ENCODE results near the gene PHEX.

Gene PHEX

GRCh38 chrX:22109442-22109841 is 77.3 kb downstream of the PHEX start:
- DNase-seq = peak; percentile 46

- peak; percentile 87 for DNase-seq
Observed at GRCh38 chrX:22110729-22111494, 78.8 kb downstream of the PHEX start.

- no peak for DNase-seq
Observed at GRCh38 chrX:22116605-22117546, 84.8 kb downstream of the PHEX start.

GRCh38 chrX:22117633-22118032 is 85.5 kb downstream of the PHEX start:
- no peak for DNase-seq

- DNase-seq = peak; percentile 67
Observed at GRCh38 chrX:22118161-22118830, 86.2 kb downstream of the PHEX start.

GRCh38 chrX:22121161-22121560 is 89.0 kb downstream of the PHEX start:
- DNase-seq = no peak

- no peak for DNase-seq
Observed at GRCh38 chrX:22122510-22122909, 90.4 kb downstream of the PHEX start.

DNA sequence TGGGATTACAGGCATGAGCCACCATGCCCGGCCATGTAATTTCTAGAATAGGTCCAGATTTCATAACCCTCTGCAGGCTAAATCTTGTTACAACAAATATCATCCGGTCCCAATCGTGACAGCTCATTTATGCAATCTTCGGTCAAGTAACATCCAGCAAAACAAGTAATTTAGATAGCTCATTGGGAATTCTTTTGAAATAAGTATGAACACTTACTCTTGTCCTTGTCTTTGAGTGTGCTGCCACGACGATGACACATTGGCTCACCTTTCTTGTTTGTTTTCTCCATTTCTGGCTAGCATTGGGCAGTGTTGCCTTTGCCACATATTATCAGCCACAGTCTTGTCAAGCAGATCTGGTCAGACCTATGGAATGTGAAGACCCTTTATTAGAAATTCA is 92.0 kb downstream of the PHEX start:
- DNase-seq = no peak

DNA sequence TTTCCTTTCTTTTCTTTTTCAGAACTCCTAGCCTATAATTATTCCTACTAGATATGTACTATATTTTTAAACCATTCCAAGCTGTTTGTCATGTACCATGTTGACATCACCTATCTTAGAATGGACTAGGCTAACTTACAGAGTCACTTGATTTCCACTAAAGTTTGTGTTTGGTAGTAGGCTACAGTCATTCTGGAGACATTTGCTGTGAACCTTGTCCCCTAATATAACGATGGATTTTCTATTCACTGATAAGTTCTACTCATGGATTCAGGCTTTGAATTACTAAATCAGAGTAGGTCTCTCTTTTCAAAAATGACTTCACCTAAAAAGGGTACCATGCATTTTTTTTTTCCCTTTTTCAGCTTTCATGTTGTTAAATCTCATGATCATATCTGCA is 93.4 kb downstream of the PHEX start:
- DNase-seq = no peak

DNA sequence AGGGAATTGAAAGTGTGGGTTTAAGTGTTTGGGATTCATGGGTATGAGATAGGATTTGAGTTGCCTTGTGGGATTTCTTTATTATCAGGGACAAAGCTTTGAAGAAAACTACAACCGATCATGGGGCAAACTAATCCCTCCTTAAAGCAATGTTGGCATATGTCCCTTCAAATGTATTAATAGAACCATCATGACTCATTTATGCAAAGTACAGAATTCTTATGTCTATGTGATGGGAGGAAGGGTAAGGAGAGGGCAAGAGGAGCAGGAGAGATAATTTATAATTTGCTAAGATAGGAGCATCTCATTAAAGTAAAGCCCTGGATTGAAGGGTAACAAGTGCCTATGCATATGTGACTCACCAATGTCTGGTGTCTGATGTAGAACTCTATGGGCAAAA is 94.2 kb downstream of the PHEX start:
- no peak for DNase-seq

DNA sequence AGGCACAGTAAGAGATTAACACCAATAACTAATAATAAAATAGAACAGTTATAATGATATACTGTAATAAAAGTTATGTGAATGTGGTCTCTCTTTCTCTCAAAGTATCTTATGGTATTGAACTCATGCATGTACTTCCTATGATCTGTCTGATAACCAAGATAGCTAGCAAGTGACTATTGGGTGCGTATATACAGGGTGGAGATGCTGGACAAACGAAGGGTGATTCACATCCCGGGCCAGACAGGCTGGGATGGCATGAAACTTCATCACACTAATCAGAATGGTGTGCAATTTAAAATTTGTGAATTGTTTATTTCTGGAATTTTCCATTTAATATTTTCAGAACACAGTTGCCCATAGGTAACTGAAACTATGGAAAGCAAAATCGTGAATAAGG is 96.8 kb downstream of the PHEX start:
- DNase-seq = no peak

DNA sequence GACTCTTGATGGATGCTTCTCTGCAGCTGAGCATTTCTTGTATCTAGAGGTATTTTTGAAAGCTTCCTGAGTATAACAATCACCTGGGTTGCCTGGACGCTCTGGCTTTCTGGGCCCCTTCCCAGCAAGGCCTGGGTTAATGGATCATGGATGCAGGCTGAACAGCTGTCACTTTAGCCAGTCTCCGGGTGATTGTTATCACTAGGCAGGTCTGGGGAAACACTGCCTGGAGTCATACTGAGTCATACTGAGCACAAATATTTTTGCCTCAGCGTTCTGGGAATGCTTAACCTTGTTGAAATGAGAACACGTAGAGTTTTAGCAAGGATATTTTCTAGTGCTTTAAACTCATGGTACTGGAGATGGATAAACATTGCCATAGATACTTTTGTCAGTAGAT is 102.6 kb downstream of the PHEX start:
- peak; percentile 61 for DNase-seq

DNA sequence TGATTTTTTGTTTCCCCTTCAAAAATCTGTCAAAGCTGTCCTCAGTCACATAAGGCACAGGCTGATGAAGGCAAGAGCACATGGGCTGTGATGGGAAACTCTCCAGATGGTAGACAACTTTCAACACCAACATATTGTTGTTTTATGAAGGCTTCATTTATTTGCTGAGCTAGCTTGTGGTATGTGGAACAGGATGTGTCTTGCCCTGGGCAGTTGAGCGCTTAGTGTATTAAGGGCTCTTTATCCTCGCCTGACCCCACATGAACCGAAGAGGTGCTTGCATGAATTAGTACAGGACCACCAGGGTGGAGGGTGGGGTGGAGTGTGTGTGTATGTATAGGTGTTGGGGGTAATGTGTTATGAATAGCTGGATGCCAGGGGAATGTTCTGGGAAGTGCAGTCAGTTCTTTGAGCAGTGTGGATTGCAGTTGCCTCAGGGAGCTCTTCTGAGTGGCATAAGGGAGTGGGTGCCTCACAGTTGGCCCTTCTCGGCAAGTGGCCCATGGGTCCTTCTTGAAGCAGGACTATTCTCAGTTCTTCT is 103.1 kb downstream of the PHEX start:
- DNase-seq = peak; percentile 43

- DNase-seq = peak; percentile 86
Observed at GRCh38 chrX:22135994-22136684, 104.0 kb downstream of the PHEX start.

GRCh38 chrX:22136711-22137110 is 104.6 kb downstream of the PHEX start:
- DNase-seq = peak; percentile 56

- peak; percentile 63 for DNase-seq
Observed at GRCh38 chrX:22139822-22140221, 107.7 kb downstream of the PHEX start.

DNA sequence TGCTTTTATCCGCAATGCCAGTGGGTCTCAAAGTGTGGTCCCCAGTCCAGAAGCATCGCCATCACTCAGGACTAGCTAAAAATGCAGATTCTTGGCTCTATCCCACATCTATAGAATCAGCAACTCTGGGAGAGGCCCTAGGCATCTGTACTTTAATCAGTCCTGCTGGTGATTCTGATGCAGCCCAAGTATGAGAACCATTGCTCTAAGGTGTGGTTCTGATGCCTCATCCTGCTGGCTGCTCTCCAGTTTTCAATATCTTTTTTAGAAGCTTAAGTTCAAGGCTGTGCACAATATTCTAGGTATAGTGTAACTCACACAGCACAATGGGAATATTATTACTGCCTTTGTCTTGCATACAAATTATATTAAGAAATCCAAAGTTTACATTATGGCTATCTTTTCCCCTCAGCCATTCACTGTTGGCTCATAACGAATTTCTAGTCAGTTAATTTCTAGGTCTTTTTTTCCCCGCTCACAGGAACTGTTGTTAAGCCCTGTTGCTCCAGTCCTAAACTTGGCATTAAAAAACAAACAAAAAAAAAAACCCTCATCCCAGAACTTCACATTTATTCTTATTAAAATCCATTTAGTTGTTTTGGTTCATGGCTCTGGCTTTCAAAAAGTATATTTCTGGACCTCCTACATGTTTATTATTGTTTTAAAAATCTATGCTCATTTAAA is 109.1 kb downstream of the PHEX start:
- DNase-seq = no peak

- DNase-seq = no peak
Observed at GRCh38 chrX:22147214-22147613, 115.1 kb downstream of the PHEX start.

GRCh38 chrX:22147942-22148341 is 115.8 kb downstream of the PHEX start:
- DNase-seq = no peak

- DNase-seq = no peak
Observed at GRCh38 chrX:22148565-22148964, 116.4 kb downstream of the PHEX start.

DNA sequence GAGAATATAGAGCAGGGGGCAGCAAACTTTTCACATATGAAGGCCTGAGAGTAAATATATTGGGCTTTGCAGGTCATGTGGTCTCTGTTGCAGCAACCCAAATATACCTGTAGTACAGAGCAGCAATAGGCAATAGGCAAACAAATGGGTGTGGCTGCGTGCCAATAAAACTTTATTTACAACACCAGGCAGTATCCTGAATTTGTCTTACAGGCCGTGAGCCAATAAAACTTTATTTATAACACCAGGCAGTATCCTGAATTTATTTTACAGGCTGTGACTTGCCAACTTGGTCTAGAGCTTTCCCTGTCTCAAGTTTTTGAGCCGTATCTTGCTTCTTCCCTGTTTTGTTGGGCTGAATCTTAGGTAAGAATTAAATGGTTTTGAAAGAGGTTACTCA is 118.2 kb downstream of the PHEX start:
- DNase-seq = no peak

- no peak for DNase-seq
Observed at GRCh38 chrX:22155126-22155525, 123.0 kb downstream of the PHEX start.

Data from DMS53 (cell line).